Fibroblast of lung (primary cell): ENCODE results near the gene GRIK1. TPM values are rescaled to one million over a fixed set of nuclear protein-coding genes. Genes with fewer than 3 reads are reported as not detected.

Experiments used
- DNase-seq, 2 donors: peaks; one replicate each; pipeline versions ENCODE4 v3.0.0 to v3.0.0-alpha.2; 2010; ENCODE audit warnings: low read depth in 2 of 2
- H2AFZ ChIP-seq: 2 replicates; pipeline ENCODE4 v1.5.1; 2012; ENCODE audit warnings: low read length, control low read depth, inconsistent platforms
- H3K27ac ChIP-seq: 2 replicates; pipeline ENCODE4 v1.5.1; 2011; ENCODE audit warnings: low read length, control low read depth; ENCODE audit not compliant: insufficient read depth
- H3K27me3 ChIP-seq: 2 replicates; pipeline ENCODE4 v1.5.1; 2011; ENCODE audit warnings: mild to moderate bottlenecking, low read length; ENCODE audit not compliant: control insufficient read depth, insufficient read depth
- H3K36me3 ChIP-seq: 2 replicates; pipeline ENCODE4 v1.5.1; 2011; ENCODE audit warnings: low read length; ENCODE audit not compliant: control insufficient read depth, insufficient read depth
- H3K4me1 ChIP-seq: 2 replicates; pipeline ENCODE4 v1.5.1; 2011; ENCODE audit warnings: low read length; ENCODE audit not compliant: control insufficient read depth, insufficient read depth; ENCODE audit errors: extremely low read depth
- H3K4me2 ChIP-seq: 2 replicates; pipeline ENCODE4 v1.5.1; 2011; ENCODE audit warnings: low read length, control low read depth; ENCODE audit not compliant: insufficient read depth; ENCODE audit errors: extremely low read depth
- H3K4me3 ChIP-seq, 4 experiments: fragments of 200-600 bp in 1 of 4; sonication (generic) in 1 of 4; replicated peaks in 1 of 4; 2 replicates each; pipeline ENCODE4 v1.5.1; 2011 to 2016; ENCODE audit warnings: low read length in 4 of 4, low read depth in 3 of 4, mild to moderate bottlenecking in 3 of 4, control low read depth in 2 of 4, inconsistent platforms in 1 of 4, mixed read lengths in 1 of 4; ENCODE audit not compliant: insufficient read depth in 1 of 4; ENCODE audit errors: control extremely low read depth in 1 of 4
- H3K79me2 ChIP-seq: 2 replicates; pipeline ENCODE4 v1.5.1; 2012; ENCODE audit warnings: mild to moderate bottlenecking, low read length, inconsistent platforms; ENCODE audit not compliant: control insufficient read depth, insufficient read depth
- H3K9ac ChIP-seq: 2 replicates; pipeline ENCODE4 v1.5.1; 2011; ENCODE audit warnings: mild to moderate bottlenecking, low read length, control low read depth; ENCODE audit not compliant: insufficient read depth
- H3K9me3 ChIP-seq: 2 replicates; pipeline ENCODE4 v1.5.1; 2012; ENCODE audit warnings: low read depth, low read length; ENCODE audit not compliant: control insufficient read depth, insufficient read depth
- H4K20me1 ChIP-seq: 2 replicates; pipeline ENCODE4 v1.5.1; 2011; ENCODE audit warnings: low read length; ENCODE audit not compliant: control insufficient read depth, insufficient read depth; ENCODE audit errors: extremely low read depth
- EZH2 ChIP-seq: IDR thresholded peaks from 2 replicates; pipeline ENCODE4 v1.5.1; 2012; ENCODE audit warnings: low read length, control low read depth, mild to moderate bottlenecking; ENCODE audit errors: missing control alignments
- polyA plus RNA-seq, 2 donors: library from polyadenylated mRNA; depleted of rRNA in 1 of 2; stranded (reverse) in 1 of 2; unstranded in 1 of 2; fragments of >200 nt; gene quantifications; 2 replicates each; pipeline ENCODE4 v1.2.1, GENCODE V29; 2011 to 2012; ENCODE audit warnings: missing spikeins in 1 of 2
- total RNA-seq: library from RNA; depleted of rRNA; stranded (reverse); fragments of >200 nt; gene quantifications from 2 replicates; pipeline ENCODE4 v1.2.1, GENCODE V29; 2014
- TF ChIP-seq, protein P1 (sequence below), 2 donors: IDR thresholded peaks in 1 of 2; conservative IDR thresholded peaks in 1 of 2; 1 replicate in 1 of 2; 2 replicates in 1 of 2; pipeline ENCODE4 v1.5.1; 2011 to 2012; ENCODE audit warnings: low read length in 2 of 2, control low read depth in 1 of 2, inconsistent platforms in 1 of 2, low read depth in 1 of 2, mild to moderate bottlenecking in 1 of 2

GRIK1 gene
- total and polyA plus RNA-seq, 2 donors (not counting 1 experiment from before 2014, with no cell fraction given), result not detected

DNA sequence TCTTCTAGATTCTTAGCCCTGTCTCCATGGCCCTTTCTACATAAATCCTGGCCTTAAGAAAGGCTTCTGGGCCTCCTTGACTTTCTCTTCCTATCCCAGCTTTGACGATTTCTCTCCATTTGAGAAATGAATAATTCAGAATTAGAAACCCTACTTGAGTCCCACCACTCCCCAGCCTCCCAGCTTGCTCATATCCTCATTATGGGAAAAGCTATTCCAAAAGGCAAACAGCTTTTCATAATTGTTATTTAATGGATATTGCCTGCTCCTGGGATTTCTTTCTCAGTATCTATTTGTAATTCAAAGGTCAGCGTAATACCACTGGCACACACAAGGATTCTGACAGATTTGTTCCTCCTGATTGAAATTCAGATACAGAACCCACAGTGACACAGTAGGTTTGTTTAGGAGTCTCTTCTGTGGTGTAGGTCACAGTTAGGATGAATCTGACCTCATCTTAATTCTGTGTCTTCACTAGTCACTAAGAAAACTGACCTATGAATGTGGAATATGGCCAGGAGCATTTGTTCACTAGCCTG, 121.3 kb downstream of the GRIK1 start:
- TF ChIP-seq, protein P1, sequence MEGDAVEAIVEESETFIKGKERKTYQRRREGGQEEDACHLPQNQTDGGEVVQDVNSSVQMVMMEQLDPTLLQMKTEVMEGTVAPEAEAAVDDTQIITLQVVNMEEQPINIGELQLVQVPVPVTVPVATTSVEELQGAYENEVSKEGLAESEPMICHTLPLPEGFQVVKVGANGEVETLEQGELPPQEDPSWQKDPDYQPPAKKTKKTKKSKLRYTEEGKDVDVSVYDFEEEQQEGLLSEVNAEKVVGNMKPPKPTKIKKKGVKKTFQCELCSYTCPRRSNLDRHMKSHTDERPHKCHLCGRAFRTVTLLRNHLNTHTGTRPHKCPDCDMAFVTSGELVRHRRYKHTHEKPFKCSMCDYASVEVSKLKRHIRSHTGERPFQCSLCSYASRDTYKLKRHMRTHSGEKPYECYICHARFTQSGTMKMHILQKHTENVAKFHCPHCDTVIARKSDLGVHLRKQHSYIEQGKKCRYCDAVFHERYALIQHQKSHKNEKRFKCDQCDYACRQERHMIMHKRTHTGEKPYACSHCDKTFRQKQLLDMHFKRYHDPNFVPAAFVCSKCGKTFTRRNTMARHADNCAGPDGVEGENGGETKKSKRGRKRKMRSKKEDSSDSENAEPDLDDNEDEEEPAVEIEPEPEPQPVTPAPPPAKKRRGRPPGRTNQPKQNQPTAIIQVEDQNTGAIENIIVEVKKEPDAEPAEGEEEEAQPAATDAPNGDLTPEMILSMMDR (conservative IDR thresholded peaks at IDR 0.05 in 1 of 2, IDR thresholded peaks at IDR 0.05 in 1 of 2; ENCODE audit: low read depth in 1 of 2, low read length in 2 of 2), result no peak
- TF ChIP-seq EZH2, result no peak
- Histone ChIP-seq H3K36me3 (no peaks in the 10 kb centered on the region), H3K4me2 (no peak overlapping the region), H2AFZ (no peak overlapping the region), H3K9ac (no peak overlapping the region), H4K20me1 (no peaks in the 10 kb centered on the region), H3K27ac (no peak overlapping the region), H3K4me3 (no peak overlapping the region), H3K9me3 (no peaks in the 10 kb centered on the region), H3K4me1 (no peaks in the 10 kb centered on the region), H3K27me3 (no peaks in the 10 kb centered on the region), H3K79me2 (no peaks in the 10 kb centered on the region)
- DNase-seq, result no peak

DNA sequence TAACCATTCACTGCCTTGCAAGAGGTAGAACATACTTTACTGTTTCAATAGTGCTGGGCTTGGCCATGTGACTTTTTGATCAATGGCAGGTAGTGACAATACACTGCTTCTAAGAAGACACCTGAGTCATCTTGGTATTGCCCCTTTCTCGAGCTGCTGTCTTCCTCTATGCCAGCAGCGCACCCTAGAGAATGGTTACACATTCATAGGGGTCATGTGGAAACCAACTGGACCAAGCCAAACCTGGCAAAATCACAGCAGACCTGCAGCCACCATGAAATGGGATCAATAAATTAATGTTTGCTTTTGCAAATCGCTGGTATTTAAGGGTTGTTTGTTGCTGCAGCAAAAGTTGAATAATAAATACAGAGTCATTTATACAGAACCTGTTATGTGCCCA, 122.3 kb downstream of the GRIK1 start:
- Histone ChIP-seq H3K36me3 (no peaks in the 10 kb centered on the region), H3K27ac (no peak overlapping the region), H3K9me3 (no peaks in the 10 kb centered on the region), H3K4me2 (no peak overlapping the region), H3K79me2 (no peaks in the 10 kb centered on the region), H4K20me1 (no peaks in the 10 kb centered on the region), H3K9ac (no peak overlapping the region), H3K4me3 (no peak overlapping the region), H3K4me1 (no peaks in the 10 kb centered on the region), H3K27me3 (no peaks in the 10 kb centered on the region), H2AFZ (no peak overlapping the region)
- TF ChIP-seq, protein P1 (conservative IDR thresholded peaks at IDR 0.05 in 1 of 2, IDR thresholded peaks at IDR 0.05 in 1 of 2; ENCODE audit: low read depth in 1 of 2, low read length in 2 of 2), result no peak
- TF ChIP-seq EZH2, result no peak
- no peak for DNase-seq

DNA sequence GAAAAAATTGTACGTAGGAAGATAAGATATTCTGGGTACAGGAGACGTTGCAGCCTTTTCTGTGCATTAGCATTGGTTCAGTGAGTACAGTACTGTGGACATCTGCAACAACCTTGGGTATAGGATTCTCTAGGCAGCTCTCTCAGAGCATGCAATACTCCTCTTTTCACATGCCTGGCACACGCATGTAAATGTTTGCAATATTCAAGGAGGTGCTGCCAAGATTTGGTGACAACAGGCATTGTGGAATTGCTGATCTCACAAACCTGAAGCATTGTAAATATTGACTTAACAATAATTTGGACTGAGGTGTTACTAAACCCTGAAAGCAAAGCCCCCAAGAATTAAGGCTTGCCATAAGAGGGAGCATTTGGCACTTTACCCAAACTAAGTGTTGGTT, 126.8 kb downstream of the GRIK1 start:
- Histone ChIP-seq H3K4me2 (no peak overlapping the region), H3K9me3 (no peaks in the 10 kb centered on the region), H3K27ac (no peak overlapping the region), H3K4me3 (no peak overlapping the region), H3K4me1 (no peaks in the 10 kb centered on the region), H4K20me1 (no peaks in the 10 kb centered on the region), H3K9ac (no peak overlapping the region), H2AFZ (no peak overlapping the region), H3K36me3 (no peaks in the 10 kb centered on the region), H3K27me3 (no peaks in the 10 kb centered on the region), H3K79me2 (no peaks in the 10 kb centered on the region)
- DNase-seq, result no peak
- TF ChIP-seq EZH2, result no peak
- TF ChIP-seq, protein P1 (conservative IDR thresholded peaks at IDR 0.05 in 1 of 2, IDR thresholded peaks at IDR 0.05 in 1 of 2; ENCODE audit: low read depth in 1 of 2, low read length in 2 of 2), result no peak
